Stimulated activated effector memory CD8-positive, alpha-beta T cell treated with anti-CD3 and anti-CD28 coated beads, Interleukin-12 subunit alpha, Interleukin-12 subunit beta, amount 100 ng/mL, for 72 hours (primary cell): ENCODE results near the gene DEGS2.
"Not testable (repeated sequence)": the region's sequence is repeated elsewhere in the genome, so short reads cannot be mapped to it uniquely, and the experiment has no call there.

Experiments used
- ATAC-seq: fragments of 150-1000 bp; cut with Tn5 transposase; 2 replicates; pipeline ENCODE4 v1.10.0; 2021
- DNase-seq, 2 donors: peaks; one replicate each; pipeline ENCODE4 v3.0.0; 2021 to 2022; ENCODE audit warnings: low spot score in 2 of 2
- H3K27ac Mint-ChIP-seq: one replicate; pipeline ENCODE4 v1.8.0; 2022; ENCODE audit warnings: mild to moderate bottlenecking, mixed read lengths
- H3K36me3 Mint-ChIP-seq: one replicate; pipeline ENCODE4 v1.8.0; 2022; ENCODE audit warnings: mild to moderate bottlenecking, mixed read lengths
- H3K4me1 Mint-ChIP-seq: one replicate; pipeline ENCODE4 v1.8.0; 2022; ENCODE audit warnings: mixed read lengths
- H3K4me3 Mint-ChIP-seq: one replicate; pipeline ENCODE4 v1.8.0; 2022; ENCODE audit warnings: mild to moderate bottlenecking, mixed read lengths
- H3K9me3 Mint-ChIP-seq: one replicate; pipeline ENCODE4 v1.8.0; 2022; ENCODE audit warnings: mixed read lengths

DEGS2 gene

DNA sequence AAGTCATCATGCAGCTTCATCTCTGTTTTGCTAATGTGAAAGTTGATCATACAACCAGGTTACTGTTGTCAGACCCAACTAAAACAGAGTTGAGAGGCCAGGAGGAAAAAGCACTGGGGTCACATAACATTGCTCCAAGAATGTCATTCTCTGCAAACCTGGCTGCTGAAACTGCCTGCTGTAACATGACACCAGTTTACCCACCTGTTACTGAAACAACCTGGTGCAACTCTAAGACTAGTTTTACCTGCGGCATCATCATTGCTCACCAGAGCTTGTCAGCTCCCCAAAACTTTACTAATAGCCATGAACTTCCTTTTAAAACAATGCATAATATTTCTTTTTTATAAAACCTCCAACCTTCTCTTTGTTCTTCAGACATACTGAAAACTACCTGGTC lies 30.7 kb upstream of the DEGS2 start:
- H3K36me3 Mint-ChIP-seq, result peaks cover 7% of the 10 kb centered on the region
- DNase-seq, result no peak

GRCh38 chr14:100188392-100189030 lies 29.1 kb upstream of the DEGS2 start:
- Mint-ChIP-seq H3K4me1 (peaks cover 5% of the 10 kb centered on the region), H3K27ac (no peak overlapping the region), H3K36me3 (peaks cover 5% of the 10 kb centered on the region), H3K9me3 (no peaks in the 10 kb centered on the region), H3K4me3 (no peak overlapping the region)
- ATAC-seq (no peak), DNase-seq (no peak)

More for the DNA sequence above, 30.7 kb upstream of the DEGS2 start:
- Mint-ChIP-seq H3K4me3 (no peak overlapping the region), H3K27ac (no peak overlapping the region), H3K9me3 (no peaks in the 10 kb centered on the region), H3K4me1 (peaks cover 8% of the 10 kb centered on the region)
- no peak for ATAC-seq

- Mint-ChIP-seq H3K9me3 (no peaks in the 10 kb centered on the region), H3K4me1 (no peaks in the 10 kb centered on the region), H3K4me3 (no peak overlapping the region), H3K36me3 (no peaks in the 10 kb centered on the region), H3K27ac (no peak overlapping the region)
- DNase-seq (no peak), ATAC-seq (peak; percentile 26)
Measured at GRCh38 chr14:100187247-100187833, 27.9 kb upstream of the DEGS2 start.

GRCh38 chr14:100181876-100182551 lies 22.6 kb upstream of the DEGS2 start:
- not testable (repeated sequence) for H3K4me1 Mint-ChIP-seq, H3K4me3 Mint-ChIP-seq, H3K9me3 Mint-ChIP-seq, H3K27ac Mint-ChIP-seq, DNase-seq, H3K36me3 Mint-ChIP-seq, ATAC-seq

GRCh38 chr14:100180671-100181070 lies 21.2 kb upstream of the DEGS2 start:
- ATAC-seq, DNase-seq: not testable (repeated sequence)

DNA sequence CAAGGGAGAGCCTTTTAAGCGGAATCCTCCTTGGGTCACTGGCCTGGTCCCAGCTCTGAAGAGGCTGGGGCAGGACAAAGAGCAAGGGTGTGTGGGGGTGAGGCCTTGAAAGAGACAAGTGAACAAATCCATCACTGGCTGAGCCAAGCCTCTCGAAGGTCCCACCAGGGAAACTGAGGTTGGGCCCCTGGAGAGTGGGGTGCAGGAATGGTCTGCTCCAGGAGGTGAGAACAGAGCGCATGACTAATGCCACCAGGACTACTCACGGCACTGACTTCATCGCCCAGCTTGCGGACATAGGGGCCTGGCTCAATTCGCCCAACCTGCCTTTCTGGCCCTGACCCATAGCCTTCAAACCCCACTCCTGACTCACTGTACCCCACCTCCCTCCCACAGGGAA lies 19.2 kb upstream of the DEGS2 start:
- H3K4me3 Mint-ChIP-seq, result no peak overlapping the region
- no peaks in the 10 kb centered on the region for H3K9me3 Mint-ChIP-seq
- DNase-seq (no peak), ATAC-seq (no peak)
- no peak overlapping the region for H3K27ac Mint-ChIP-seq
- peaks cover 6% of the 10 kb centered on the region for H3K4me1 Mint-ChIP-seq
- no peaks in the 10 kb centered on the region for H3K36me3 Mint-ChIP-seq

More at GRCh38 chr14:100180671-100181070, 21.2 kb upstream of the DEGS2 start:
- not testable (repeated sequence) for H3K4me1 Mint-ChIP-seq, H3K36me3 Mint-ChIP-seq, H3K9me3 Mint-ChIP-seq, H3K27ac Mint-ChIP-seq, H3K4me3 Mint-ChIP-seq

- ATAC-seq (no peak), DNase-seq (no peak)
- H3K4me3 Mint-ChIP-seq, result no peak overlapping the region
- no peak overlapping the region for H3K27ac Mint-ChIP-seq
- no peaks in the 10 kb centered on the region for H3K36me3 Mint-ChIP-seq
- H3K4me1 Mint-ChIP-seq, result peaks cover 6% of the 10 kb centered on the region
- H3K9me3 Mint-ChIP-seq, result no peaks in the 10 kb centered on the region
Measured at GRCh38 chr14:100176811-100177327, 17.4 kb upstream of the DEGS2 start.

DNA sequence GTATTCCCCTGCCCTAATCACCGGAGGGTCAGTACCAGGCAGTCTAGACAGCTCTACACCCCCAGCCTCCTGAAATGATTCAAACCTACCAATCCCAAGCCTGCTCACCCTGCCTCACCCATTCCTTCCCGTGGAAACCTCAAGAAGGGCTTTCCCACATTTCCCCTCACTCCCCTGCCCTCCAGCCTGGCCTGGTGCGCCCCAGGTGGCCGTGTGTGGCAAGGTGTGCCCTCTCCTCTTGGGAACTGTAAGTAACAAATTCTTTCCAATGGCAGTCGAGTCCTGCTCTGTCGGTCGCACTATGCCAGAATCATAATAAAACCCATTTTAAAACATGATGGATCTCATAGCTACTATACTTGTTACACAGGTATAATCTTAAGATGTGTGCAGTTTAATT lies 13.9 kb upstream of the DEGS2 start:
- no peak overlapping the region for H3K27ac Mint-ChIP-seq

DNA sequence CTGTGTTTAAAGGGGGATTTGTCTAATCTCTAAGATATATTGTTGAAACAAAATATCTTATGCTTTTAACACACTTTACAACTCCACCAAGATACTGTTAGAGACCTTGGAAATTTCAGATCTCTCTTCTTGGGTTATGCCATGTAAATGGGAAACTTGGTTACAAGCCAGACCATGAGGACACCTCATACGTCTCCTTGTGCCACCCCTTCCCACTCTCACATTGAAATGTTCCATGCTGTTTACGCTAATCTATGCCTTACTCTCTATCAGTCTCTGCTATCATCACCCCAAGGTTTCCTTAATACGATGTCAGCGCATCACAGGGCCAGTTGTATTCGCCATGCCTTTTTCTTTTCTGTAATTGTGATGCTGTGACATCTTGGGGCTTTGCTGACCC lies 13.4 kb upstream of the DEGS2 start:
- Mint-ChIP-seq H3K9me3 (no peaks in the 10 kb centered on the region), H3K36me3 (no peaks in the 10 kb centered on the region), H3K27ac (no peak overlapping the region), H3K4me1 (peaks cover 6% of the 10 kb centered on the region), H3K4me3 (no peak overlapping the region)
- DNase-seq, result no peak
- no peak for ATAC-seq

More for the DNA sequence above, 13.9 kb upstream of the DEGS2 start:
- DNase-seq, result no peak
- no peaks in the 10 kb centered on the region for H3K9me3 Mint-ChIP-seq
- H3K4me3 Mint-ChIP-seq, result no peak overlapping the region
- peaks cover 6% of the 10 kb centered on the region for H3K4me1 Mint-ChIP-seq
- ATAC-seq, result no peak
- no peaks in the 10 kb centered on the region for H3K36me3 Mint-ChIP-seq

DNA sequence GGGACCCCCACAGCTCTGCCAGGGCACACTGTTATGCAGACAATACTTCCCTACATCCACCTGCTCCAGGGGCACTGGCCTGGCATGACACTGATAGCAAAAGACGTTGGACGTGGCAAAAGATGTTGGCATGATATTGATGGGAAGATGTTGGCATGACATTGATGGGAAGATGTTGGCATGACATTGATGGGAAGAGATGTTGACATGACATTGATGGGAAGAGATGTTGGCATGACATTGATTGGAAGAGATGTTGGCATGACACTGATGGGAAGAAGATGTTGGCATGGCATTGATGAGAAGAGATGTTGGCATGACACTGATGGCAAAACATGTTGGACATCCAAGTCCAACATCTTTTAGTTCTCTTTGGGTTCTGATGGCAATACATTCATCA lies 11.4 kb upstream of the DEGS2 start:
- Mint-ChIP-seq H3K27ac (no peak overlapping the region), H3K4me3 (no peak overlapping the region), H3K36me3 (no peaks in the 10 kb centered on the region), H3K9me3 (no peaks in the 10 kb centered on the region), H3K4me1 (peaks cover 16% of the 10 kb centered on the region)
- DNase-seq (no peak), ATAC-seq (no peak)

DNA sequence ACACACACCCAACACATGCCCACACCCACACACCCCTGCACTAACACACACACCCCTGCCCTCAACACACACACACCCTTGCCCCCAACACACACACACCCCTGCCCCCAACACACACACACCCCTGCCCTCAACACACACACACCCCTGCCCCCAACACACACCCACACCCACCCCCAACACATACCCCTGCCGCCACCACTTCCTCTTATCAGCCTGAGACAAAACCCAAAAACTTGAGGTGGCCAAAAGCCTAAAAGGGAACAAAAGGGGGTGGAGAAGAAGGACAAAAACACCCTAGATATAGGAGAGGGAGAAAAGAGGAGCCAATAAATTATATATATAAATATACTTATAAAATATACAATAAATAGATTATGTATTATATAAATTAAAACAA lies 9.1 kb upstream of the DEGS2 start:
- no peak overlapping the region for H3K4me3 Mint-ChIP-seq
- ATAC-seq, result no peak

GRCh38 chr14:100165831-100166440 lies 6.5 kb upstream of the DEGS2 start:
- DNase-seq, result no peak
- H3K27ac Mint-ChIP-seq, result peak overlapping the region; percentile 74
- peak; percentile 5 for ATAC-seq
- peaks cover 10% of the 10 kb centered on the region for H3K4me1 Mint-ChIP-seq
- H3K36me3 Mint-ChIP-seq, result no peaks in the 10 kb centered on the region
- H3K4me3 Mint-ChIP-seq, result peak overlapping the region; percentile 80
- H3K9me3 Mint-ChIP-seq, result no peaks in the 10 kb centered on the region

More for the DNA sequence above, 9.1 kb upstream of the DEGS2 start:
- DNase-seq, result no peak
- no peaks in the 10 kb centered on the region for H3K9me3 Mint-ChIP-seq
- H3K36me3 Mint-ChIP-seq, result no peaks in the 10 kb centered on the region
- H3K27ac Mint-ChIP-seq, result no peak overlapping the region
- peaks cover 10% of the 10 kb centered on the region for H3K4me1 Mint-ChIP-seq

DNA sequence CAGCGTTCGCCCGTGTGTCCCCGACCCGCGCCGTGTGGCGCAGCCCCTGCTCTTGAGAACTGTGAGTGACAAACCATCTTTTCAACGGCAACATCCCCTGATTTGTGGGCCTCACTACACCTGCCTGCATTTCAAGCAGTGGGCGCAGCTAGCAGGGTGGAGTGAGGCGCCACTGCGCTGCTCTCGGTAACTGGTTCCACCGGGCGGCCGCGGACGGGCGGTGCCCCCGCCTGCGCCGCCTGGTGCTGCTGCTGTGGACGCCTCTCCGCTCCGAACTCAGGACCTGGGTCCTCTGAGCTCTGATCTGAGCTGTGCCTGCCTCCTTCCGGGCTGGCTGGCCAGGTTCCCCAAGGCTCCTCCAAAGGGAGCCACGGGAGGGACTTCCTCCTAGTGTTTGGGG lies 5.9 kb upstream of the DEGS2 start:
- DNase-seq, result no peak
- H3K36me3 Mint-ChIP-seq, result no peaks in the 10 kb centered on the region
- ATAC-seq, result peak; percentile 43
- peak overlapping the region; percentile 74 for H3K27ac Mint-ChIP-seq
- peaks cover 10% of the 10 kb centered on the region for H3K4me1 Mint-ChIP-seq
- peak overlapping the region; percentile 63 for H3K4me3 Mint-ChIP-seq
- H3K9me3 Mint-ChIP-seq, result no peaks in the 10 kb centered on the region

- H3K36me3 Mint-ChIP-seq, result no peaks in the 10 kb centered on the region
- no peaks in the 10 kb centered on the region for H3K4me1 Mint-ChIP-seq
- H3K4me3 Mint-ChIP-seq, result no peak overlapping the region
- DNase-seq (no peak), ATAC-seq (no peak)
- no peak overlapping the region for H3K27ac Mint-ChIP-seq
- no peaks in the 10 kb centered on the region for H3K9me3 Mint-ChIP-seq
Measured at GRCh38 chr14:100160534-100160916, 1.1 kb upstream of the DEGS2 start.

GRCh38 chr14:100159865-100160533 lies 554 bp upstream of the DEGS2 start:
- peak overlapping the region; percentile 52 for H3K4me3 Mint-ChIP-seq
- H3K36me3 Mint-ChIP-seq, result peaks cover 3% of the 10 kb centered on the region
- no peaks in the 10 kb centered on the region for H3K4me1 Mint-ChIP-seq
- ATAC-seq (peak; percentile 17), DNase-seq (no peak)
- H3K27ac Mint-ChIP-seq, result no peak overlapping the region
- H3K9me3 Mint-ChIP-seq, result peaks cover 3% of the 10 kb centered on the region
